GM19351 (cell line): ENCODE data around the gene CIB4.

Source experiments
- ATAC-seq: cut with Tn5 transposase; IDR thresholded peaks from one replicate; pipeline ENCODE4 v1.9.1; 2021; ENCODE audit warnings: mild to moderate bottlenecking, moderate library complexity; ENCODE audit not compliant: unreplicated experiment

CIB4 gene

DNA sequence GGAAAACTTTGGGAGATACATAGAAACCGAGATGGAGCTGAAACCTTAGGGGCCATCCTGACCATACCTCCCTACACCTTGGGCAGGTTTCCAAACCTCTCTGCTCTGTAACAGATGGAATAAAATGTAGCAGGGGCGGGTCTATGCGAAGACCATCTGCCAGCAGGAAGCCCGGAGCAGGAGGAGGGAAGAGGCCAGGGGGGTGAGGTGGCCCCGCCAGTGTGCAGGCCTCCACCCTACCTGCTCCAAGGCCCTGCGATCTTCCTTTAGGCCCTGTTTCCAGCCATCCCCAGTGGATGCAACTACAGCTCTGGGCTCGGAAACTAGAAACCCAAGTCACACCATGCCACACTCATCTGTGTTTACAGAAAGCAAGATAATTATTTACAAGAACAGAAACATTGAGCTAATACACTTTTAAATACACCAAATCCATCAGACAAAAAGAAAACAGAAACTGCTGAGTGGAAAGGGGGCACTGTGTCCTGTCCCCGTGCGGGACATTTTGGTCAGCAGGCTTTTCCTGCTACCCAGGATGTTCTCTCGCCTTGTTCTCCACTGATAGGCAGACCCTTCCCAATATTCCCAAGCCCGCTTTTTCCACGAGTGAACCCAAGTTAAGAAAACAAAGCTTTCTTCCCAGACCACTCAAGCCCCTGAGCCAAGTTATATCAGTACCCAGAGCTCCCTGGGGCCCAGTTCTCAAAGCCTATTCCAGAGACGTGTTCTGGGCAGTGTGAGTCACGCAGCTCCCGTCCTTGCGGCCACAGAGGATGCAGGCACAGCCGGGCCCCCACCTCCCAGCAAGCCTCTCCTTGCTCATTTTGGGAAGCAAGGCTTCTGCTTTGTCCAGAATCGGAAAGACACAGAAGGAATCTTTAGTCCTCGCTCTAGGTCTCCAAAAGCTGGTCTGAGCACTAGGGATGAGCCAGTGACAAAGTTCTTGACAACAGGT, 17.3 kb downstream of the CIB4 start:
- no peak for ATAC-seq

DNA sequence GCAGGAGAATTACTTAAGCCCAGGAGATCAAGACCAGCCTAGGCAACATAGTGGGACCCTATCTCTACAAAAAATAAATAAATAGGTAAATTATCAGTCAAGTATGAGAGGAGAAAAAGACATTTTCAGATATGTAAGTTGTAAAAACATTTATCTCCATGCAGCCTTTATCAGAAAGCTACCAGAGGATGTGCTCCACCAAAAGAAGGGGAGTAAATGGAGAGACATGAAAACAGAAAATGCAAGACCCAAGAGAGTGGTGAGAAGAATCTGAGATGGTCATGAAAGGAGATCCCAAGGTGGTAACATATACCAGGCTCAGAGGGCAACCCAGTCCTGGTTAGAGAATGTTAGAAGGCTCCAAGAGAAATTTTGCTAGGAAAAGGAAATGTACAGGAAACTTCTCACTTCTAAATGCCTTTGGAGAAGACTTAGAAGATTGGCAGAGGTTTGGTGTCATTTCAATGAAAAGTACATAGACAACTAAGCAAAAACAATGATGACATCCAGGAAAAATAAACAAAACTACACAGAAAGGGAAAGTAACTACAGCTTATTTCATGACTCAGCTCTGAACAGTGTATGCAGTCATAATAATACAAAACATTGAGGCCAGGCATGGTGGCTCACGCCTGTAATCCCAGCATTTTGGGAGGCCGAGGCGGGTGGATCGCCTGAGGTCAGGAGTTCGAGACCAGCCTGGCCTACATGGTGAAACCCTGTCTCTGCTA, 19.5 kb downstream of the CIB4 start:
- ATAC-seq = no peak

DNA sequence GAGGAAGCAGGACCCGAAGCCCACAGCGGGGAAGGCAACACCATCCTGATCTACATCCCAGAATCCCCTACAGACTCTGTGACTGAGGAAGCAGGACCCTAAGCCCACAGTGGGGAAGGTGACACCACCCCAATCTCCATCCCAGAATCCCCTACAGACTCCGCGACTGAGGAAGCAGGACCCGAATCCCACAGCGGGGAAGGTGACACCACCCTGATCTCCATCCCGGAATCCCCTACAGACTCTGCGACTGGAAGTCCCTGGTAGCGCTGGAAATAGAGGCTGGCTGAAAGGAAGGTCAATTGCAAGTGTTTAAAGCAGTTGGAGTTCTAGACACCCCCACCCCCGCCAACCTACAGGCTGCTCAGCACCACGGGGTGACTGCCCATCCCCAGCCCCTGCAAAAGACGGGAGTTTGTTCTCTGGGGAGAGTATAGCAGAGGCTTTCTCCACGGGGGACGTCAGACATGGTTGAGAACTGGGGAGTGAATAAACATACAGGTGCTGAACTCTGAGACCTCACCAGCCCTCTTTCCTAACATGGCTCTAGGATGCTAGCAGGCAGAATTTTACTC, 21.0 kb downstream of the CIB4 start:
- ATAC-seq = no peak

DNA sequence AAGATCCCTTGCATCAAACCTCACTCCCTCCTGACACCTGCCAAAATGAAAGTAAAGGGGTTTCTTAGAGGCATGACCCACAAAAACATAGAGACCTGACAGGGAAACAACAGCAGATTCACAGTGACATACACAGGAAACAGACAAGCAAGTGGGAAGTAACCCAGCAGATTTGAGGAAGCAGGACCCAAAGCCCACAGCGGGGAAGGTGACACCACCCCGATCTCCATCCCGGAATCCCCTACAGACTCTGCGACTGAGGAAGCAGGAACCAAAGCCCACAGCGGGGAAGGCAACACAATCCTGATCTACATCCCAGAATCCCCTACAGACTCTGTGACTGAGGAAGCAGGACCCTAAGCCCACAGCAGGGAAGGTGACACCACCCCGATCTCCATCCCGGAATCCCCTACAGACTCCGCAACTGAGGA, 21.6 kb downstream of the CIB4 start:
- ATAC-seq = no peak

DNA sequence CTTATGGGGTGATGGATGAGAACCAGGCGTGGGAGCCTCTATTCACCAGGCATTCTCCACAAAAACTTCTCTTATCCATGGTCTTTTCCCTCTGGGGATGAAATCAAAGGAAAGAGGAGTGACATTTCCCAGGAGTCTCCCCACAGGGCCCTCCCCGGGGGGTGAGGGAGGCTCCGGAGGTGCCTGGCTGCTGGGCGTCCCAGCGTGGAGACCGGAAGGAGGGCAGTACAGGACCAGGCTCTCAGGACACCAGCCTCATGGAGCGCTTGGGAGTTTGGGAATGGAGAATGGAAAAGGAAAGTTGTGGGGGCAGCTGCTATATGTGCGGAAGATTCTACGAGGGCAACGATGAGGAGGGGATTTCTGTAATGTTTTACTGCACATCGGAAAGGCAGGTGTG, 22.1 kb downstream of the CIB4 start:
- no peak for ATAC-seq

GRCh38 chr2:26618611-26619010, 22.6 kb downstream of the CIB4 start:
- ATAC-seq = no peak

- no peak for ATAC-seq
These were observed 23.5 kb downstream of the CIB4 start for GRCh38 chr2:26617588-26618083.

GRCh38 chr2:26616706-26617587, 24.2 kb downstream of the CIB4 start:
- ATAC-seq = no peak

DNA sequence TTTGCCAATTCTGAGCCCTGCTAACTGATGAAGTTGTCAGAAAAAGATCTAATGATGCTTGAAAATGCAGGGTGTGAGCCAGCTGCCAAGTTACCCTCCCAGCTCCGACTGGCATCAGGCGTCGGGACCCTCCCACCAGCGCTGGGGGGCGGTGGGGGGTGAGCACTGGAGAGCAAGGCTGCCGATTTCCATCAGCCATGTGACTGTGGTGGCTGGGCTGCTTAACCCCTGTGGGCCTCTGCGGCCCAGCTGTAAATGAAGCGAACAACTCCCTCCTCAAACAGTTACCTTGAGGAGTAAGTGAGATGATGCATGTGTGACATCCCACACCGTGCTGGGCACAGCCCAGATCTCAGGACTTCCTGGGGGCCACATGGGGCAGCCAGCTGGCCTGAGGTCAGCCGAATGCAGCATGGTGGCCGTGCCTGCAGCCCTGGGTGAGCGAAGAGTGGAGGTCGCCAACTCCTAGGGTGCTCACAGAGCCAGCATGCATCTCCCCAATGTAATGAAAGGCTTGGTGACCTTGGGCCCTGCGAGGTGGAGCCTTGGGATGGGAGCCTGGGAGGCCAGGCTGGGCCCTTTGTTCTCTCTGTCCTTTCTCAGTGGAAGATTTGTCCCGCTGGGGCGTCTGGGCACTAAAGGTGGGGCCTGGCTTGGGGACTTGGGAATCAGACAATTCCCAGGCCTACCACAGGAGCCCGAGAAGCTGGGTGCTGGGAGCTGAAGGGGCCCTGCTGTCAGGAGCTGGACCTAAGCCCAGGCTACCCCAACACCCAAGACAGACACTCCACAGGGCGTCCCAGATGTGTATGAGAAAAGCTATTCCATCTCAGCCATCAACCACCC, 25.1 kb downstream of the CIB4 start:
- ATAC-seq = no peak

DNA sequence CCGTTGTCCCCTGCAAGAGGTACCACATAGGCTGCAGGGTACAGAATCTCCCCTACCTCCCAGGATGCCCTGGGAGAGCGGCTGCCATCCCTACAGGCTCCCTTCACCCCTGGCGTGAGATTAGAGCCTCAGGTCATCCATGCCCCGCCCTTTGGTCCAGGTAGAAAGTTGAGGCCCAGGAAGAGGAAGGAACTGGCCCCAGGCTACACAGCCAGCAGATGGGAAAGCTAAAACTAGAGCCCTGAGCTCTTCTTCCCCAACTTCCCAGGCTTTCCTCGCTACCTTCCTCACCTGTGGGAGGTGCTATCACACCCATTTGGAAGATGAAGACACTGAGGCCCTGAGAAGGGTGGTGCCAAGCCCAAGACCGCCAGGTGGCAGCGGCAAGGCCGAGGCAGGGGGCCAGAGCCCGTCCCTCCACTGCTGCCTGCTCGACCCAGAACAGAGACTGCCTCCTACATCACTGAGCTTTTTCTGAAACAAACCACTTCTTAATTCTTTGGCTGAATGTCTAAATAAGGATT, 25.8 kb downstream of the CIB4 start:
- ATAC-seq = no peak

DNA sequence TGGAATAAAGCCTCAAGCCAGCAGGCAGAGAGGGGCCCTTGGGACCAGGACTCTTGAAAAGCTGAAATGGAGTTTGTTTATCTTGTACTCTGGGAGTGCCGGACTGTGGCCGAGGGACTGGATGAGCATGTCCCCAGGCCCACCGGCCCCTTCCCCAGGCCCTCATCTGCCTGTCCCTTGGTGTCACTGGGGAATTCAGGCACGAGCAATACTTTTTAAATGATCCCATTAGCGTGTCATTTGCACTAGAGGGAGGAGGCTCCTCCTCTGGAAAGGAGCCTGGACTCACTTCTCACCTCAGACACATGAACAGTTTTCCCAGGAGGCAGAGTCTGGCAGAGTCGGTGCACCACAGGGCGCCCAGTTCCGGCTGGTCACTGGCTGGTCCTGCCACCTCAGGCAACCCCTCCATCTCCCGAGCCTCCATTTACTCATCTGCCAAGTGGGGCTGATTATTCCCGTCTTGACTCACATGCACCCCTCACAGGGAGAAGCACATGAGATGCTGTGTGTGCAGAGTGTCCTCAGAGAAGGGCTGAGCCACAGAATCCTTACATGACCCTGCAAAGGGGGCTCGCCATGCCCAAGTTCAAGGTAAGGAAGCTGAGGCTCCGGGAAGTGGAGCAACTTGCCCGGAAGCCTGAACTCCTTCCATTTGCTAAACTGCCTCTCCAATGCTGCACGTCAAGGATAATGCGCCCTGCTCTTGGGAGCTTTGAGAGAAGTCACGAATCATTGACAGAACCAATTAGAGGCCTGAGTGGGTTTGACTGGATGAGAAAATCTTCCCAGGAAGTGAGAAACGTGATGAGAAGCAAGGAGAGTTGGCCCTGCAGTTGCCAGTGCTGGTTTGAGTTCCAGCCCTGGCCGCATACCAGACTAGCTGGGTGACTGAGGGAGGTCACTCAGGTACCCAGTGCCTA, 26.7 kb downstream of the CIB4 start:
- no peak for ATAC-seq

GRCh38 chr2:26613241-26614215, 27.6 kb downstream of the CIB4 start:
- no peak for ATAC-seq

DNA sequence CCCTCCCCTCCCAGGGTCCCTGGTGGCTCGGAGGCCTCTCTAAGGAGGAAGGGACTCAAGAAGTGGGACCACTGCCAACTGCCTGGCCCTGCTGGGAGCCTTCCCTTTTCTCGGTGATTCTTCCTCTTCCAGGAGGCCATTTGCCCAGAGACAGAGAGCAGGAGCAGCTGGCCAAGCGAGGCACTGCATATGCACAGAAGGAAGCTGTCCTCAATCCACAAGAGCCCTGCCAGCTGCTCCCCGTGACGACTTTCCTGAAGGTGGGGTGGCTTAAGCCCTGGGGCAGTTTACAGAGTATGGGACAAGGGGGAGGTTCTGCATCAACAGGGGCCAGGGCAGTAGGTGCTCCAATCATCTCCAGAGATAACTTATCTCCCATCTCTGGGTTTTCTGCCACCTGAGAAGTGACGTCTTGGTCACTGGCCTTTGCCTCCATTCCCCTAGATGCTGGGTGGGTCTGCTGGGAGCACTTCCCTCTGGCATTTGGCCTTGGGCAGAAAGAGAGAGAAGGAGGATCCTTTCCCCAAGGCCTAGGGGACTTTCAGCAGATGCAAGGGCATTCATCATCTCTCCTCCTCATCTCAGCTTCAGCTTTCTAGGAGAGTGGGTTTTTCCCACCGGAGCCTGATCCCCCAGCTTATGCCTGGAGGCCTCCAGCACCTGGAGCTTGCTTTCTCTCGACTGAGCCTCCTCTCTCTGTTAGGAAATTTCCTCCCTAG, 28.5 kb downstream of the CIB4 start:
- ATAC-seq = no peak

GRCh38 chr2:26612034-26612433, 29.1 kb downstream of the CIB4 start:
- no peak for ATAC-seq

- ATAC-seq = no peak
These were observed 30.4 kb downstream of the CIB4 start for GRCh38 chr2:26610504-26611335.

DNA sequence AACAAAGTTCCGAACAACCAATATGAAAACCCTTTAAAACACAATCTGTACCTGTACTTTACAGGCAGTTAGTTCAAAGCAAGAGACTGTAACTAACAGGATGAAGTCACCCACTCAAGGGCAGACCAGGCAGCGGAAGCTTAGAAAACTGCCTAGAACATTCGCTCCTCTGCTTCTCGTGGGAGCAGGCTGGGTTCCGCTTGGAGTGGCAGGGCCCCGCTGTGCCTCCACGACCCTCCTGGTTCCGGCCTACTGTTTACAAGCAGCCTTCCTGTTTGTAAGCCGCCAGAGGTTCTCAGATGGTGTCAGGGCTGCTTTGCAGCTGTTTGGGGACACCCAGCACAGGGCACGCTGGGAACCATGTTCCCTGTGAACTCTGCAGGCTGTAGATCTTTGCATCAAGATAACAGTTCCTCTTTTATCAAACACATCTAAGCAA, 31.3 kb downstream of the CIB4 start:
- no peak for ATAC-seq
